WERI-Rb-1 (cell line): Measurements from ENCODE around the gene CYBRD1.

Experiments used
- DNase-seq: peaks from one replicate; pipeline ENCODE4 v3.0.0-alpha.2; 2020
- H3K27ac ChIP-seq: fragments of 250-450 bp; sonication (Bioruptor Pico); 2 replicates; pipeline ENCODE4 v1.5.1; 2020; ENCODE audit warnings: mild to moderate bottlenecking, moderate library complexity
- H3K27me3 ChIP-seq: fragments of 250-450 bp; sonication (Bioruptor Pico); 2 replicates; pipeline ENCODE4 v1.5.1; 2021; ENCODE audit warnings: mild to moderate bottlenecking, low read depth, moderate library complexity; ENCODE audit not compliant: insufficient read depth, severe bottlenecking
- H3K36me3 ChIP-seq: fragments of 250-450 bp; sonication (Bioruptor Pico); 2 replicates; pipeline ENCODE4 v1.5.1; 2020; ENCODE audit warnings: mild to moderate bottlenecking, moderate library complexity
- H3K4me3 ChIP-seq: 2 replicates; pipeline ENCODE4 v1.5.1; 2011; ENCODE audit warnings: low read depth, mild to moderate bottlenecking, control low read depth, low read length
- H3K9me3 ChIP-seq: fragments of 250-450 bp; sonication (Bioruptor Pico); 2 replicates; pipeline ENCODE4 v1.5.1; 2021; ENCODE audit warnings: mild to moderate bottlenecking, moderate library complexity; ENCODE audit not compliant: severe bottlenecking
- CTCF ChIP-seq: IDR thresholded peaks from 2 replicates; pipeline ENCODE4 v1.5.1; 2011; ENCODE audit warnings: low read depth, mild to moderate bottlenecking, control low read depth, inconsistent platforms, low read length

Gene CYBRD1

GRCh38 chr2:171482308-171482707 lies 40.0 kb upstream of the CYBRD1 start:
- Histone ChIP-seq H3K27ac (no peak overlapping the region), H3K4me3 (no peak overlapping the region), H3K9me3 (no peaks in the 10 kb centered on the region), H3K36me3 (peaks cover 9% of the 10 kb centered on the region), H3K27me3 (no peaks in the 10 kb centered on the region)
- no peak for TF ChIP-seq CTCF
- DNase-seq: no peak

DNA sequence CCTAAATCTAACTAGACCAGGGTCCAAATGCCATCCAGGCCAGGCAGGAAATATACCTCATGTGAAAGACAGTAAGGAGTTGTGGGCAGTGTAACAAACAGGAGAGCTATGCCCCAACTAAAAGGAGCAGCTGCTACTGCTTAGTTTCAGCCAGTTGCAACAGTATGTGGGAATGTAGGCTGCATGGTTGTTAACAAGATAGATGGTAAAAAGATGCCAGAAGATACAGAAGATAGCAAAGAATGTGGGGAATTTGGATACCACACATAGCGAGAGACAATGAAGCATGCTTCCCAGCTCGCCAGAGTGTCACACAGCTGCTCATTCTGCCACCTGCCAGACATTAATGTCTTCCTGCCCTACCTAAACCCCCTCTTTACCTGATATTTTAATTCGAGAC lies 39.4 kb upstream of the CYBRD1 start:
- TF ChIP-seq CTCF: no peak
- H3K27me3 ChIP-seq: no peaks in the 10 kb centered on the region
- DNase-seq: no peak
- no peak overlapping the region for H3K4me3 ChIP-seq
- H3K36me3 ChIP-seq: peaks cover 9% of the 10 kb centered on the region
- no peaks in the 10 kb centered on the region for H3K9me3 ChIP-seq
- no peak overlapping the region for H3K27ac ChIP-seq

DNA sequence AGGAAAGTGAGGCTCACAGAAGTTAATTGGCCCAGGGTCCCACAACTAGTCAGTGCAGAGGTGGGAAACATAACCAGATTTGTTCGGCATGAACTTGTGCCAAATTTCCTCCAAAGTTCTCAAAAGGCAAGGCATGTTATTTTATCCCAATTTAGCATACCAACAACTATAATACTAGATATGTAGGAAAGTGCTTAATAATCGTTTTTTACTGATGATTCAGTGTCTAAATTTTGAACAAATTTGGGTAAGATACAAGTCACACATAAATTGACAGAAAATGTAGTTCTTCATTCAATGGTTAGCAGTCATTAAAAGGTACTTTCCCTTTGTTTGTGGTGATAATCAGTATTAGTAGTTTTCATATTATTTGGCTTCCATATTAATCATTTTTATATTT lies 38.5 kb upstream of the CYBRD1 start:
- Histone ChIP-seq H3K27me3 (no peaks in the 10 kb centered on the region), H3K36me3 (peaks cover 9% of the 10 kb centered on the region), H3K27ac (no peak overlapping the region), H3K4me3 (no peak overlapping the region), H3K9me3 (no peaks in the 10 kb centered on the region)
- no peak for DNase-seq
- TF ChIP-seq CTCF: no peak

DNA sequence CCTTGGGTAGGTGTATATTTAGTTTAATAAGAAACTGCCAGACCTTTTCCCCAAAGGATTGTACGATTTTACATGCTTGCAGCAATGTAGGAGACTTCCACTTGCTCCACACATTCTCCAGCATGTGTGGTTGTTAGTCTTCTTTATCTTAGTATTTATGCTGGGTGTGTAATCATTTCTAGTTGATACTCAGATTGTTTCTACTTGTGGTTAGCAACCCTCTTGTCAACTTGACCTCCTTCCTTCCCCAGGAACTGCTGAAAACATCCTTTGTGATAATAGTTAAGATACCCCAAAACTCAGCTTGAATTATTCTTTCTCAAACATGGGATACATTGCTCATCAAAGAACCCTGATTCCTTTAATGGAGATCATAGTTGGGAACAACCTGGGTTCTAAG lies 37.2 kb upstream of the CYBRD1 start:
- no peak for TF ChIP-seq CTCF
- Histone ChIP-seq H3K9me3 (no peaks in the 10 kb centered on the region), H3K36me3 (peaks cover 5% of the 10 kb centered on the region), H3K4me3 (no peak overlapping the region), H3K27me3 (no peaks in the 10 kb centered on the region), H3K27ac (no peak overlapping the region)
- no peak for DNase-seq

- TF ChIP-seq CTCF: no peak
- no peaks in the 10 kb centered on the region for H3K9me3 ChIP-seq
- no peak for DNase-seq
- H3K27ac ChIP-seq: no peak overlapping the region
- H3K4me3 ChIP-seq: no peak overlapping the region
- H3K27me3 ChIP-seq: no peaks in the 10 kb centered on the region
- no peaks in the 10 kb centered on the region; the same call in 1 of the 2 replicates for H3K36me3 ChIP-seq
Observed at GRCh38 chr2:171487201-171487600, 35.1 kb upstream of the CYBRD1 start.

DNA sequence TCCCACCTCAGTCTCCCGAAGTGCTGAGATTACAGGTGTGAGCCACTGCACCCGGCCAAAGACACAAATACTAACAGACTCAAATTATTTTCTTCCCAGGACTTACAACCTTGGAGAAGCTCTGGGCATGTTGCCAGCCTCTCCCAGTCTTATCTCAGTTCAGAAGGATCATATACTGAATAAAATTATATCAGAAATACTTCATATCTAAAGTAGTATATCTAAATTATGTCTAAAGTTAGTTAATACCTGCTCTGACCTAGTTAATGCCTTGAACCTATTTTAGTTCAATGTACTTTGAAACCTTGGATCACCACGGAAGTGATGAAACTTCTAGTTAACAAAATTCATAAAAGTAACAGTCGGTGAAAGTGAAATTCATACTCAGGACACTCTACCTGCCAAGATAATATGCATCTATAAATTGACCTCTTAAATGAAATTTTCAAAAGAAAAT lies 34.4 kb upstream of the CYBRD1 start:
- no peak overlapping the region for H3K4me3 ChIP-seq
- DNase-seq: no peak
- no peak overlapping the region for H3K27ac ChIP-seq
- TF ChIP-seq CTCF: no peak
- H3K36me3 ChIP-seq: no peaks in the 10 kb centered on the region; the same call in 1 of the 2 replicates
- no peaks in the 10 kb centered on the region for H3K9me3 ChIP-seq
- no peaks in the 10 kb centered on the region for H3K27me3 ChIP-seq
